D721Med (cell line): ENCODE measurements around the gene PELO.

ENCODE experiments used
- DNase-seq: peaks from one replicate; pipeline ENCODE4 v3.0.0; 2011; ENCODE audit warnings: low spot score; ENCODE audit not compliant: insufficient read length
- FAIRE-seq: peaks from 2 replicates; lab custom pipeline; 2011; peaks lifted over from hg19 to GRCh38; lab: Jason Lieb, UNC
- TF ChIP-seq, protein P1 (sequence below): IDR thresholded peaks from 2 replicates; pipeline ENCODE4 v1.5.1; 2012; ENCODE audit warnings: mild to moderate bottlenecking, control low read depth; ENCODE audit not compliant: insufficient read depth; ENCODE audit errors: missing control alignments

PELO gene

DNA sequence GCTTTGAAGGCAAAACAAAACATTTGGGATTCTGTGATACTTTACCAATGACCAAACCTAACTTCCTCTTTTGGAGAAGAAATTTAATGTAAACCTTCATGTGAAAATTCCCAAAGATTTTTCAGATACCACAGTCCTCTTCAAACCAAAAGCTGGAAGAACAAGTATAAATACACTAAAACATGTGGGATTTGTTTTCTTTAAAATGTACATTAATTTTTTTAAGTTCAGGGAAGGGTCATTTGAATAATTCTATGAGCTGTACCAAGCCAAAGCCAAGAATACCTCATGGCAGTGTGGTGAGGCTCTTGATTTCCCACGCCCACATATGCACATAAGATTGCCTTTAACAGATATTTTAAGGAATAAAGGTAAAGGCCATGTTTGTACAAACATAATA lies 28.4 kb upstream of the PELO start:
- no peak for DNase-seq
- FAIRE-seq: no peak
- TF ChIP-seq, protein P1, sequence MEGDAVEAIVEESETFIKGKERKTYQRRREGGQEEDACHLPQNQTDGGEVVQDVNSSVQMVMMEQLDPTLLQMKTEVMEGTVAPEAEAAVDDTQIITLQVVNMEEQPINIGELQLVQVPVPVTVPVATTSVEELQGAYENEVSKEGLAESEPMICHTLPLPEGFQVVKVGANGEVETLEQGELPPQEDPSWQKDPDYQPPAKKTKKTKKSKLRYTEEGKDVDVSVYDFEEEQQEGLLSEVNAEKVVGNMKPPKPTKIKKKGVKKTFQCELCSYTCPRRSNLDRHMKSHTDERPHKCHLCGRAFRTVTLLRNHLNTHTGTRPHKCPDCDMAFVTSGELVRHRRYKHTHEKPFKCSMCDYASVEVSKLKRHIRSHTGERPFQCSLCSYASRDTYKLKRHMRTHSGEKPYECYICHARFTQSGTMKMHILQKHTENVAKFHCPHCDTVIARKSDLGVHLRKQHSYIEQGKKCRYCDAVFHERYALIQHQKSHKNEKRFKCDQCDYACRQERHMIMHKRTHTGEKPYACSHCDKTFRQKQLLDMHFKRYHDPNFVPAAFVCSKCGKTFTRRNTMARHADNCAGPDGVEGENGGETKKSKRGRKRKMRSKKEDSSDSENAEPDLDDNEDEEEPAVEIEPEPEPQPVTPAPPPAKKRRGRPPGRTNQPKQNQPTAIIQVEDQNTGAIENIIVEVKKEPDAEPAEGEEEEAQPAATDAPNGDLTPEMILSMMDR: no peak

DNA sequence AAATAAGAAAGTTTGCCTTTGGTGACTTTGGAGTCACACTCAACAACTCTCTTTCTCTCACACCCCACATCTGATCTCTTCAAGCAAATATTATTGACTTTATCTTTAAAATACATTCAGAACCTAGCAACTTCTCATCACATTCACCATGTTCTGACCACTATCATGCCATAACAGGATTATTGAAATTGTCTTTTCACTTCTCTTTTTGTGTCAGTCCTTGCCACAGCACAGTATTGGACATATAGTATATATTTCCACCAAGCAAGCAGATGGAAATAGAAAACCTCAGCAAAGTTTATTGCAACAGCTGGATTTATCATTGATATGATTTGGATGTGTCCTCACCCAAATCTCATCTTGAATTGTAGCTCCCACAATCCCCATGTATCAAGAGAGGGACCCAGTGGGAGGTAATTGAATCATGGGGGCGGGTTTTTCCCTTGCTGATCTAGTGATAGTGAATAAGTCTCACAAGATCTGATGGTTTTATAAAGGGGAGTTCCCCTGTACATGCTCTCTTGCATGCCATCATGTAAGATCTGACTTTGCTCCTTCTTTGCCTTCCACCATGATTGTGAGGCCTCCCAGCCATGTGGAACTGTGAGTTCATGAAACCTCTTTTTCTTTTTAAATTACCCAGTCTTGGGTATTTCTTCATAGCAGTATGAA lies 26.9 kb upstream of the PELO start:
- FAIRE-seq: no peak

DNA sequence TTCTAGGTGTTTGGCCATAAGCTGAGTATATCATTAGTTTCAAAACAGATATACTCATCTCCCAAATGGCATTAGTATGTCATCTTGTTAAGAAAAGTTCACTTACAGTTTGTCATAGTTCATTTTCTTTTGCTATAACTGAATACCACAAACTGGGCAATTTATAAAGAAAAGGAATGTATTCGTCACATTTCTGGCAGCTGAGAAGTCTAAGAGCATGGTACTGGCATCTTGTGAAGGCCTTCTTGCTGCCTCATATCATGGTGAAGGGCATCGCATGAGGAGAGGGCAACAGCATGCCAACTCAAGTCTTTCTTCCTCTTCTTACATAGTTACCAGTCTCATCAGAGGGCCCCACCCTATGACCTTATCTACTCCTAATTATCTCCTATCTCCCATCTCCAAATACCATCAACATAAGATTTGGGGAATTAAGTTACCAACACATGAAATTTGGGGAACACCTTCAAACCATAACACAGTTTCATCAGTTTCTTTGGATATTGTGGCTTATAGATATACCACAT lies 20.4 kb upstream of the PELO start:
- DNase-seq (no peak), FAIRE-seq (no peak)
- TF ChIP-seq, protein P1: no peak

More for the DNA sequence above, 26.9 kb upstream of the PELO start:
- TF ChIP-seq, protein P1: no peak
- no peak for DNase-seq

DNA sequence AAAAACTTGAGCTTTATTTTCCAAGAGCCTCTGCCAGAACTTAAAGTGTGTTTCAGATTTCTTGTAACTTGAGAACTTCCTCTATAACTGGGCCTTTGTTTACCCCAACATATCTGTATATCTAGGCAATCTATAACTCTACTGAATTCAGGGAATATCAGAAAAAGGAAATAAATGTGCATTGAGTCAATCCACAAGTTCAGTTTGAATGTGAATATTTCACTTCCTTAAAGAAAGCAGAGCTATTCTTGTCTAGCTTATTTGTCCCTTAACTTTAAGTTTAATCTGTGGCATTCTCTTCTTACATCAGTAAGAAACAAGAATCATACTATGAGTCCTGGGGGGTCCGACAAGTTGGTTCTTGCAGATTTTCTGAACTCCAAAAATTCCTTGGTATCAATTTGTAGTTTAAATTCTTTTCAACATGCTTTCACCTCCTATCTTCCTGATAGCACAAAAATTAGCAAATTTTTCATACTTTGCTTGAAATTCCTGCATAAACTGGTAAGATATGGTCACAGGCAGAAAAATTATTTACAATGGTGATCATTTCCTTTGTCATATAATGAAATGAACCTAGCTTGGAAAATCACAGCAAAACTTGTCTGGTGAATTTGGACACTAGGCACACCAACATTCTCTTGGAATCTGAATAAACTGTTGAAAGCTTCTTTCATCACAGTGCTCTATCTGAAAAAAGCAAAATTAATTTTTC lies 19.8 kb upstream of the PELO start:
- TF ChIP-seq, protein P1: no peak
- FAIRE-seq (no peak), DNase-seq (no peak)

DNA sequence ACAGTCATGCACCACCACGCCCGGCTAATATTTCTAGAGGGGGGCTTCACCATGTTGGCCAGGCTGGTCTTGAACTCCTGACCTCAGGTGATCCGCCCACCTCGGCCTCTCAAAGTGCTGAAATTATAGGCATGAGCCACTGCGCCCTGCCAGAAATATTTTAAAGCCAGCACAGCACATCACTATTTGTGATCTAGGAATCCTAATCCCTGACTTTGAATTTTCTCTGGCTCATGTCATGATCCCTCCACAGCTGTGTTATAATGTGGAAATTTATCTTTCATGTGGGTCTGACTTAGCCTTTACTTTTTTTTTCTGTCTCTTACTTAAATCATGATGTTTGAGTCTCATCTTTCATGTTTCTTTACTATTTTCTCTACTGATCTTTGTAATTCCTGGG lies 18.7 kb upstream of the PELO start:
- FAIRE-seq (no peak), DNase-seq (no peak)
- TF ChIP-seq, protein P1: no peak

DNA sequence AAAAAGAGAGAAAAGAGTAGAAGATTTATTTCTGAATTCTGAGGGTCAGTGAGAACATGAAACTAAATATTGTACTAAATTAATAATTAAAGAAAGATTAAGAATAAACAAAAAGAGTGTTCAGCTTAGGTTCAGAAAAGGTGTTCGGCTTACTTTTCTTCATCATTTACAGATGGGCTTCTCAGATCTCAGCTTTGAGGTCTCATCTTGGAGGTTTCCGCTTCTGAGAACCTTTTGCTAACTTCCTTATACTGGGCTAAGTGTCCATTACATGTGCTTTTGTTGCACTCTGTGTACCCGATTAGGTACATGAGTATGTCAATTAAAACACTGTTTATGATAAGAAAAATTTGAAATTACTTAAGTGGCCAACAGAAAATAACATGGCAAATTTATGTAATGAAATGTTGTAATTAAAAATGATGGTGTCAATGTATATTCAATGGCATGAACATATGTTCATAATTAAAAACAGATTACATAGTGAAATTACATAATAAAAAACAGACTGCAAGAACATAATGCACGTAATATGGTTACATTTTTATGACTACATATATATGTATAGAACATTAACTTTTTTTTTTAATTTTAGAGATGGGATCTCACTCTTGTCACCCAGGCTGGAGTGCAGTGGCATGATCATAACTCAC lies 17.3 kb upstream of the PELO start:
- TF ChIP-seq, protein P1: no peak
- DNase-seq (no peak), FAIRE-seq (no peak)
